ENCODE data around the gene UBE3C. TPM values are rescaled to one million over a fixed set of nuclear protein-coding genes. Genes with fewer than 3 reads are reported as not detected.

UBE3C gene
- total and polyA plus RNA-seq, 2 of the 13 experiments (the other 11 are each of a cell fraction or from before 2014, with no cell fraction given), result 27.0 to 48.2 TPM

- ChIA-PET CTCF (ENCODE audit: low intra/inter-chr PET ratio, low total read pairs) (no interaction called here), POLR2A (no interaction called here)
- in situ Hi-C loops (cut with HindIII; ENCODE audit: extremely low pct_ligation_motif_present, low pct_unique_long_range_greater_than_20kb), result loop anchor here (25.0 kb wide), 1 partner anchor 313 kb away; no protein-coding TSS in a partner anchor
- ATAC-seq (no peak), DNase-seq (ENCODE audit: low spot score) (no peak), FAIRE-seq (no peak)
- H3K4me3 ChIP-seq (replicated peaks in 1 of 3; ENCODE audit: insufficient read depth in 1 of 3, low read depth in 2 of 3, low read length in 3 of 3), result no peak overlapping the region
- 72% methylated on average over 12 of the region's 12 CpGs for WGBS (ENCODE audit: low lambda C conversion rate)
- H4K20me1 ChIP-seq (ENCODE audit: insufficient read depth, low read length), result no peaks in the 10 kb centered on the region
- BruUV-seq (replicated peaks), result no TSS peak
- H3K27ac ChIP-seq (ENCODE audit: extremely low read length, insufficient read depth, low read length), result no peak overlapping the region
- peaks cover 2 to 6% of the 10 kb centered on the region in 2 experiments; a peak in 3 of 5 replicates for H3K27me3 ChIP-seq (ENCODE audit: control insufficient read depth in 1 of 2, insufficient read depth in 2 of 2, low read length in 2 of 2)
- no peaks in the 10 kb centered on the region for H3K36me3 ChIP-seq (replicated peaks in 1 of 2; ENCODE audit: control insufficient read depth in 1 of 2, insufficient read depth in 2 of 2, low read length in 2 of 2)
- H3K4me2 ChIP-seq (ENCODE audit: low read depth, low read length), result no peak overlapping the region
- peaks cover 72% of the 10 kb centered on the region for H3K4me1 ChIP-seq (ENCODE audit: insufficient read depth, low read length)
- intact Hi-C loops (cut with micrococcal nuclease; ENCODE audit: unreplicated experiment), result no loop called here
- TF ChIP-seq KDM4B (CRISPR knock-in tag; IDR thresholded peaks at IDR 0.05), result no peak
- TF ChIP-seq CEBPB (IDR thresholded peaks at IDR 0.05; ENCODE audit: borderline replicate concordance, low read depth, low read length), result peak; percentile 54; the same call in 1 of the 2 replicates
- no peaks in the 10 kb centered on the region for H3K79me2 ChIP-seq (ENCODE audit: insufficient read depth, low read length)
- H2AFZ ChIP-seq (ENCODE audit: low read length), result no peak overlapping the region
- no peaks in the 10 kb centered on the region for H3K9me3 ChIP-seq (ENCODE audit: low read length)
- no peak overlapping the region for H3K9ac ChIP-seq (ENCODE audit: insufficient read depth, low read depth, low read length)
Measured at GRCh38 chr7:157274991-157275427, 136.3 kb downstream of the UBE3C start.

- no peak for FAIRE-seq
- no TSS peak for BruUV-seq (replicated peaks)
- Histone ChIP-seq H3K4me1 (ENCODE audit: insufficient read depth, low read length) (peaks cover 83% of the 10 kb centered on the region), H3K79me2 (ENCODE audit: insufficient read depth, low read length) (no peaks in the 10 kb centered on the region), H3K9me3 (ENCODE audit: low read length) (no peaks in the 10 kb centered on the region), H3K36me3 (replicated peaks in 1 of 2; ENCODE audit: control insufficient read depth in 1 of 2, insufficient read depth in 2 of 2, low read length in 2 of 2) (no peaks in the 10 kb centered on the region), H3K27ac (ENCODE audit: extremely low read length, insufficient read depth, low read length) (no peak overlapping the region), H3K9ac (ENCODE audit: insufficient read depth, low read depth, low read length) (no peak overlapping the region), H3K4me2 (ENCODE audit: low read depth, low read length) (0 out of 2 replicates have a peak overlapping the region, but pooled peaks have one; percentile 66), H4K20me1 (ENCODE audit: insufficient read depth, low read length) (no peaks in the 10 kb centered on the region), H2AFZ (ENCODE audit: low read length) (no peak overlapping the region), H3K4me3 (replicated peaks in 1 of 3; ENCODE audit: insufficient read depth in 1 of 3, low read depth in 2 of 3, low read length in 3 of 3) (no peak overlapping the region; a peak in 1 of 6 replicates), H3K27me3 (ENCODE audit: control insufficient read depth in 1 of 2, insufficient read depth in 2 of 2, low read length in 2 of 2) (peaks cover 4 to 14% of the 10 kb centered on the region in 2 experiments; a peak in 4 of 5 replicates)
- DNase-seq (ENCODE audit: low spot score), result no peak
- ATAC-seq, result no peak
- ChIA-PET CTCF (ENCODE audit: low intra/inter-chr PET ratio, low total read pairs) (no interaction called here), POLR2A (no interaction called here)
- 100% methylated on average over 1 of the region's 14 CpGs for WGBS (ENCODE audit: low lambda C conversion rate)
- in situ Hi-C loops (cut with HindIII; ENCODE audit: extremely low pct_ligation_motif_present, low pct_unique_long_range_greater_than_20kb), result no loop called here
- intact Hi-C loops (cut with micrococcal nuclease; ENCODE audit: unreplicated experiment), result no loop called here
- TF ChIP-seq ZBTB2 (CRISPR knock-in tag; IDR thresholded peaks at IDR 0.05; ENCODE audit: low read depth) (no peak), RNF2 (conservative IDR thresholded peaks at IDR 0.05; ENCODE audit: low read depth) (no peak), ZNF747 (CRISPR knock-in tag; IDR thresholded peaks at IDR 0.05; ENCODE audit: borderline replicate concordance) (no peak), TARDBP (CRISPR knock-in tag; IDR thresholded peaks at IDR 0.05) (0 out of 2 replicates have a peak, but pooled peaks have one; percentile 20), ZNF530 (CRISPR knock-in tag; IDR thresholded peaks at IDR 0.05; ENCODE audit: low read depth) (no peak), FOXM1 (CRISPR knock-in tag; IDR thresholded peaks at IDR 0.05) (no peak), ZNF709 (CRISPR knock-in tag; IDR thresholded peaks at IDR 0.05) (no peak), PBX3 (CRISPR knock-in tag; IDR thresholded peaks at IDR 0.05; ENCODE audit: borderline replicate concordance) (no peak), ARNTL (CRISPR knock-in tag; IDR thresholded peaks at IDR 0.05) (no peak), ZBTB39 (CRISPR knock-in tag; IDR thresholded peaks at IDR 0.05) (no peak), AGO2 (optimal IDR thresholded peaks at IDR 0.05; ENCODE audit: low read depth, low read length) (peak; percentile 69), ZFP41 (CRISPR knock-in tag; IDR thresholded peaks at IDR 0.05; ENCODE audit: borderline replicate concordance) (no peak), ZMAT3 (CRISPR knock-in tag; conservative IDR thresholded peaks at IDR 0.05) (no peak)
Measured at GRCh38 chr7:157276091-157276561, 137.4 kb downstream of the UBE3C start.

Data from HepG2 (cell line).